Fibroblast of pulmonary artery (primary cell): Measurements from ENCODE around the gene PLXNA4.
A peak's percentile ranks its signal among the peaks of the same experiment; 100 is the strongest.

Experiments used
- DNase-seq: peaks from one replicate; pipeline ENCODE4 v3.0.0-alpha.2; 2010; ENCODE audit warnings: low read depth
- H3K4me3 ChIP-seq: replicated peaks from 2 replicates; pipeline ENCODE4 v1.5.1; 2011; ENCODE audit warnings: low read depth, mild to moderate bottlenecking, control low read depth, low read length, moderate library complexity
- TF ChIP-seq, protein P1 (sequence below): IDR thresholded peaks from 2 replicates; pipeline ENCODE4 v1.5.1; 2011; ENCODE audit warnings: mild to moderate bottlenecking, control low read depth, low read length, inconsistent platforms; ENCODE audit errors: missing control alignments

The PLXNA4 gene

GRCh38 chr7:132307465-132307864 is 268.8 kb downstream of the PLXNA4 start:
- DNase-seq, result no peak

DNA sequence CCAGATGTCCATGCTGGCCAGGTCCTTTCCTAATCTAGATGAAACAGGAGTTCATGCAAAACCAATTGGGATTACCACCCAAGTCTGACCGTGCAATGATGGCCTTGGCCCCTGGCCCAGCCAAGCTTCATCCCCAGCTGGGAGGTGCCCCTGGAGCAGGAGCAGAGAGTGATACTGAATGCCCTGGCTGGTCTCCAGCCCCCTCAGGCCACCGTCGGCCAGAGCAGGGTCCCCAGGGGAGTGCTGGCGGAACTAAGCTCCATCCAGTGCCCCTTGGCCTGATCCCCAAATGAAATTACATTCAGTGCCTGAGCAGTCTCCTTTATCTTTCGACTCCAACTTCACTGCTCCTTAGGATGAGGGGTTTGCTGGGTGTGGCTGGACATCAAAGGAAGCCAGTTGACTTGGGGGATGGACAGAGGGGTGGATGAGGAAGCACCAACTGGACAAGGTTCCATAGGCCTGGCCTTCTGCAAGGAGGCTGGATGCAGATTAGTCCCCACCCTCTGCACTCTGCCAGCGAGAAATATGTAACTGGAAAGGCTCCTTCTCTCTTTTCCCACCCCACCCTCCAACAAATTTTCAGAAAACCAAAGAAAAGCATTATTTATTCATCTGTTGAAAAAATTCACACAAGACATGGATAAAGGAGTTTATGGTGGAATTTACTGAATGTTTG is 275.5 kb downstream of the PLXNA4 start:
- DNase-seq, result no peak
- TF ChIP-seq, protein P1, sequence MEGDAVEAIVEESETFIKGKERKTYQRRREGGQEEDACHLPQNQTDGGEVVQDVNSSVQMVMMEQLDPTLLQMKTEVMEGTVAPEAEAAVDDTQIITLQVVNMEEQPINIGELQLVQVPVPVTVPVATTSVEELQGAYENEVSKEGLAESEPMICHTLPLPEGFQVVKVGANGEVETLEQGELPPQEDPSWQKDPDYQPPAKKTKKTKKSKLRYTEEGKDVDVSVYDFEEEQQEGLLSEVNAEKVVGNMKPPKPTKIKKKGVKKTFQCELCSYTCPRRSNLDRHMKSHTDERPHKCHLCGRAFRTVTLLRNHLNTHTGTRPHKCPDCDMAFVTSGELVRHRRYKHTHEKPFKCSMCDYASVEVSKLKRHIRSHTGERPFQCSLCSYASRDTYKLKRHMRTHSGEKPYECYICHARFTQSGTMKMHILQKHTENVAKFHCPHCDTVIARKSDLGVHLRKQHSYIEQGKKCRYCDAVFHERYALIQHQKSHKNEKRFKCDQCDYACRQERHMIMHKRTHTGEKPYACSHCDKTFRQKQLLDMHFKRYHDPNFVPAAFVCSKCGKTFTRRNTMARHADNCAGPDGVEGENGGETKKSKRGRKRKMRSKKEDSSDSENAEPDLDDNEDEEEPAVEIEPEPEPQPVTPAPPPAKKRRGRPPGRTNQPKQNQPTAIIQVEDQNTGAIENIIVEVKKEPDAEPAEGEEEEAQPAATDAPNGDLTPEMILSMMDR, result no peak
- no peak overlapping the region for H3K4me3 ChIP-seq

More at GRCh38 chr7:132307465-132307864, 268.8 kb downstream of the PLXNA4 start:
- no peak overlapping the region for H3K4me3 ChIP-seq
- TF ChIP-seq, protein P1, result no peak

DNA sequence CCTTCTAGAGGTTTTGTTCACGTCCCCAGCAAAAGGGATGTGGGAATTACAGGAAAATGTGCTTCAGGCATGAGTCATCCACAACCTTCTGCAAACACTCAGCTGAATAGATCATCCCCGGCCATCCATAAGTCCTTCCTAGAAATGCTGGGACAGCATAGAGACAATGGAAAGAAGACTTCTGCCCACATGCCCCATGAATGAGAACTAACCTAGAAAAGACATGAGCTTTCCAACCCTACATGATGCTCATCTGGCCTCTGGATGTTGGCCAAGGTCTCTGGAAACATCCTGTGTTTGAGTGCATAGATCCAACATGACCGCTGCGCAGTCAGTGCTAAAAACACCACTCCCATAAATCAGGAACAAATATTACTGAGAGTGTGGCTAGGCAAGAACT is 277.5 kb downstream of the PLXNA4 start:
- peak; percentile 57 for DNase-seq
- TF ChIP-seq, protein P1, result no peak
- no peak overlapping the region for H3K4me3 ChIP-seq

- no peak for DNase-seq
- TF ChIP-seq, protein P1, result no peak
- no peak overlapping the region for H3K4me3 ChIP-seq
Measured at GRCh38 chr7:132296820-132297219, 279.4 kb downstream of the PLXNA4 start.

- no peak for DNase-seq
- TF ChIP-seq, protein P1, result no peak
- no peak overlapping the region for H3K4me3 ChIP-seq
Measured at GRCh38 chr7:132295175-132295574, 281.1 kb downstream of the PLXNA4 start.

DNA sequence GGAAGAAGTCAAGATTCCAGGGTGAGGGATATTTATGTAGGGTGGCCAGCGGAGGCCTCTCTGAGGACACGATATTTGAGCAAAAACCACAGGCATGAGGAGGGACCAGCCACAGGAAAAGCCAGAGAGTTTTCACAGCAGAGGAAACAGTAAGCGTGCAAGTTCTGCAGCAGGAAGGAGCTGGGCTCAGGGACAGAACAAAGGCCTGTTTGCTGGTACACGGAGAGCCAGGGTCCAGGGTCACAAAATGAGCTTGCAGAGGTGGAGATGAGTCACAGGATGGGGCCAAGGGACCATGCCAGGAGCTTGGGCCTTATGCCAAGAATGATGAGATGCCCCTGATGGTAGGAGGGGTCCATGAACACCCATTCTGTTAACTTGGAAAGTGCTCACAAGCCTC is 283.5 kb downstream of the PLXNA4 start:
- TF ChIP-seq, protein P1, result no peak
- no peak overlapping the region for H3K4me3 ChIP-seq
- DNase-seq, result peak; percentile 47

DNA sequence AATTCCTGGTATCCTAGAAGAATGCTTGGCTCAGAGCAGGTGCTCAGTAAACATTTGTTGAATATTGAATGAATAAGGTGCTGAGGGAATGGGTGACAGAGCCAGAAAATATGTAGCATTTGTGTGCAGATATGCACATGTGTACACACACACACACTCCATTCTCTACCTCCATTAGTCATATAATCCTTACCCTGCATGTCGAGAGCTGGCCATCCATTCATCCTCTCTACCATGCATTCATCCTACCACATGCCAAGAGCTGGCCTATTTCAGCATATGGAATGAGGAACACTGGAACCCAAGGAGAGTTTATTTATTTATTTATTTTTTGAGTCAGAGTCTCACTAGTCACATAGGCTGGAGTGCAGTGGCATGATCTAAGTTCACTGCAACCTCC is 284.8 kb downstream of the PLXNA4 start:
- TF ChIP-seq, protein P1, result no peak
- no peak for DNase-seq
- H3K4me3 ChIP-seq, result no peak overlapping the region
